ENCODE measurements around the gene KRT14.
"Not testable (repeated sequence)": the region's sequence is repeated elsewhere in the genome, so short reads cannot be mapped to it uniquely, and the experiment has no call there.

The KRT14 gene

GRCh38 chr17:41546819-41547218 is 39.9 kb downstream of the KRT14 start:
- no peak overlapping the region for H3K4me3 ChIP-seq (replicated peaks; ENCODE audit: low read depth, low read length)
- TF ChIP-seq CTCF (IDR thresholded peaks at IDR 0.05; ENCODE audit: low read length, missing control alignments) = no peak
- DNase-seq (ENCODE audit: low read depth) = no peak

DNA sequence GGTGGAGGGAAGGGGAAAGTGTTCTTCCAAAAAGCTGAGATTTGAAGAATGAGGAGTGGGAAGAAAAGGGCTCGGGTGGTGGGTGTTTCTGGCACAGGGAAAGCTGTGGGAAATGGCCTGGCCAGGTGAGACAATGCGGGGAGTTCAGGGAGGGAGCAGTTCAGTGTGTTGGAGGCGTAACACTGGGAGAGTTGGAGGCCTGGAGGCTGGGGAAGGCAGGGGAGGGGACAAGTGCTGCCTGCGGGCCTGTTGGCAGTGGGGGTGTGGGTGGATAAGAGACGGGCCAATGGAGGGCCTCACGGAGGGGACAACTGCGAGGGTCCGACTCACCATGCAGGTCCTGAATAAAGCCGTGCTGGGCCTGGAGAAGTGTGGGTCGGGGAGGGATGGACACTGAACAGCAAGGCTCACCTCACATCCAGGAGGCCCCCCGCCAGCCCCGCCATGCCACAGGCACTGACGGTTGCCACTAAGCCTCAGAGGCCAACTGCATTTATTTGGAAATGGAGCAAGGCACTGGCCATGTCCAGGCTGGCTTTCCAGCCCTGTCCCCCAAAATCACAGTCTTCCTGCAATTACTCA is 40.8 kb downstream of the KRT14 start:
- H3K4me3 ChIP-seq (replicated peaks; ENCODE audit: low read depth, low read length) = no peak overlapping the region
- no peak for TF ChIP-seq CTCF (IDR thresholded peaks at IDR 0.05; ENCODE audit: low read length, missing control alignments)
- DNase-seq (ENCODE audit: low read depth) = no peak

DNA sequence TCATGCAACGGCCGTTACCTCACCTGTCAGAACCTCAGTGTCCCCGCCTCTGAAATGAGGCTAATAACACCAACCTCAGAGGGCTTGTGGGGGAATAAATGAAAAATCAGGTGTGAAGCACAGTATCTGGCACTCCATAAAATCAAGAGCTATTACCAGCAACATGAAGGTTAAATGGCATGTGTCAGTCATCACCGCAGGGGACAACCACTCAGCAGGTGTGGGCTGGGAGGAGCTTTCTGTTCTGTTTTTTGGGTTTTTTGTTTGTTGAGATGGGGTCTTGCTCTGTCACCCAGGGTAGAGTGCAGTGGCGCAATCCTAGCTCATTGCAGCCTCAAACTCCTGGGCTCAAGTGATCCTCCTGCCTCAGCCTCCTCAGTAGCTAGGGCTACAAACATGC is 41.8 kb downstream of the KRT14 start:
- no peak for DNase-seq (ENCODE audit: low read depth)
- no peak for TF ChIP-seq CTCF (IDR thresholded peaks at IDR 0.05; ENCODE audit: low read length, missing control alignments)
- no peak overlapping the region for H3K4me3 ChIP-seq (replicated peaks; ENCODE audit: low read depth, low read length)

DNA sequence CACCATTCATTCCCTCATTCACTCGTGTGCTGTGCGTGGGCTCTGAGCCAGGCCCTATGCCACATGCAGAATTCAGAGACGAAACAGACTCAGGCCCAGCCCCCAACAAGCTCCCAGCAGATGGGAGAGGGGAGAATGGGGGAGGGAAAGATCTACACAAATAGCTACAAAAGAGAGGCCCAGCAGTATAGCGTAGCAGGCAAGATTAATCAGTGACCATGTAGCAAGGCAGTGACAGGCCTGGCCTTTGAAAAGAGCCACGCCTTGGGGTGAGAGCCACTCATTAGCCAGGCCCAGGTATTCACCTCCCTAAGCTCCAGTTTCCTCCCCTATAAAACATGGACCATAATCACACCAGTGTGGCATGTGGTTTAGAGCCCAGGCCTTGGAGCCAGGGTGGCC is 42.2 kb downstream of the KRT14 start:
- TF ChIP-seq CTCF (IDR thresholded peaks at IDR 0.05; ENCODE audit: low read length, missing control alignments) = no peak
- DNase-seq (ENCODE audit: low read depth) = no peak
- no peak overlapping the region for H3K4me3 ChIP-seq (replicated peaks; ENCODE audit: low read depth, low read length)

DNA sequence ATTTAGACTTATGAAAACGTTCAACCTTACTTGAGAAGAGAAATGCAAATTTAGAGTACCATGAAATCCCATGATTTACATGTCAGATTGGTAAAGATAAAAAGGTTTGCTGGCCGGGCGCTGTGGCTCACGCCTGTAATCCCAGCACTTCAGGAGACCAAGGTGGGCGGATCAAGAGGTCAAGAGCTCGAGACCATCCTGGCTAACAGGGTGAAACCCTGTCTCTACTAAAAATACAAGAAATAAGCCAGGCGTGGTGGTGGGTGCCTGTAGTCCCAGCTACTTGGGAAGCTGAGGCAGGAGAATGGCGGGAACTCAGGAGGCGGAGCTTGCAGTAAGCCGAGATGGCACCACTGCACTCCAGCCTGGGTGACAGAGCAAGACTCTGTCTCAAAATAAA is 43.9 kb downstream of the KRT14 start:
- not testable (repeated sequence) for H3K4me3 ChIP-seq (replicated peaks; ENCODE audit: low read depth, low read length); DNase-seq (ENCODE audit: low read depth)

GRCh38 chr17:41542357-41542756 is 44.3 kb downstream of the KRT14 start:
- no peak for DNase-seq (ENCODE audit: low read depth)
- TF ChIP-seq CTCF (IDR thresholded peaks at IDR 0.05; ENCODE audit: low read length, missing control alignments) = no peak
- H3K4me3 ChIP-seq (replicated peaks; ENCODE audit: low read depth, low read length) = no peak overlapping the region

GRCh38 chr17:41540921-41541625 is 45.6 kb downstream of the KRT14 start:
- no peak for DNase-seq (ENCODE audit: low read depth)
- no peak for TF ChIP-seq CTCF (IDR thresholded peaks at IDR 0.05; ENCODE audit: low read length, missing control alignments)
- H3K4me3 ChIP-seq (replicated peaks; ENCODE audit: low read depth, low read length) = no peak overlapping the region

Data from fibroblast of pulmonary artery (primary cell).